H1 (cell line): ENCODE results near the gene IREB2. TPM values are rescaled to one million over a fixed set of nuclear protein-coding genes. Genes with fewer than 3 reads are reported as not detected.

Experiments used
- GABPA ChIP-seq: IDR thresholded peaks from 2 replicates; pipeline ENCODE4 v1.6.1; 2011; ENCODE audit warnings: mild to moderate bottlenecking, low read length, moderate library complexity, borderline replicate concordance; ENCODE audit not compliant: insufficient read depth
- JUN ChIP-seq: IDR thresholded peaks from 2 replicates; pipeline ENCODE4 v1.6.1; 2011; ENCODE audit warnings: low read depth, mild to moderate bottlenecking, improper control_type of control experiment, low read length
- SP1 ChIP-seq: IDR thresholded peaks from 2 replicates; pipeline ENCODE4 v1.6.1; 2011; ENCODE audit warnings: low read depth, low read length
- TEAD4 ChIP-seq: IDR thresholded peaks from 2 replicates; pipeline ENCODE4 v1.6.1; 2012; ENCODE audit warnings: low read depth, low read length, inconsistent platforms, mixed read lengths
- polyA plus RNA-seq, 7 experiments: library from polyadenylated mRNA; depleted of rRNA in 3 of 7; stranded (reverse) in 5 of 7; unstranded in 2 of 7; fragments of >200 nt in 5 of 7; fragments of 200-250 nt in 2 of 7; gene quantifications; 1 replicate in 5 of 7; 2 replicates in 1 of 7; 4 replicates in 1 of 7; pipeline versions ENCODE4 v1.2.1 to v1.2.3, GENCODE V29; 2011 to 2013; ENCODE audit warnings: missing spikeins in 2 of 7, mixed read lengths in 2 of 7
- total RNA-seq: library from RNA; stranded (reverse); fragmentation: NEBNext Ultra II Directional; extraction: Animal tissue kit (Norgen Biotek cat#: 25700); gene quantifications from 2 replicates; pipeline ENCODE4 v1.2.1, GENCODE V29; 2021

Gene IREB2
- total and polyA plus RNA-seq, 2 of the 8 experiments (the other 6 are each of a cell fraction or from before 2014, with no cell fraction given), result 21.0 to 103 TPM

DNA sequence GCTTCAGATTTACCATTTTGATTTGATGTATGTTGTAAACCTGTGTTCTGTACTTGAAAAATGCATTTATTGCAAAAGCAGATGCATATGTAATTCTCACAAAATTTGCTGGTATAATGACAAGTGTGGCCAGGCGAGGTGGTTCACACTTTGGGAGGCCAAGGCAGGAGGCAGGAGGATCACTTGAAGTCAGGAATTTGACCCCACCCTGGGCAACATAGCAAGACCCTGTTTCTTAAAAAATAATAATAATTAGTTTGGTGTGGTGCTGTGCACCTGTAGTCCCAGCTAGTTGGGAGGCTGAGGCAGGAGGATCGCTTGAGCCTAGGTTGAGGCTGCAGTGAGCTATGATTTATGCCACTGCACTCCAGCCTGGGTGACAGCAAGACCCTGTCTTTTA is 64.6 kb downstream of the IREB2 start (continued):
- TF ChIP-seq GABPA (no peak), JUN (no peak), TEAD4 (no peak), SP1 (no peak)
- TF ChIP-seq, all 59 proteins: peak for 0
